Measurements from ENCODE around the gene ADAMTS6. TPM values are rescaled to one million over a fixed set of nuclear protein-coding genes. Genes with fewer than 3 reads are reported as not detected.

The ADAMTS6 gene
- polyA plus RNA-seq, 2 of the 4 experiments (the other 2 are of a cell fraction), result 0.22 to 0.66 TPM

DNA sequence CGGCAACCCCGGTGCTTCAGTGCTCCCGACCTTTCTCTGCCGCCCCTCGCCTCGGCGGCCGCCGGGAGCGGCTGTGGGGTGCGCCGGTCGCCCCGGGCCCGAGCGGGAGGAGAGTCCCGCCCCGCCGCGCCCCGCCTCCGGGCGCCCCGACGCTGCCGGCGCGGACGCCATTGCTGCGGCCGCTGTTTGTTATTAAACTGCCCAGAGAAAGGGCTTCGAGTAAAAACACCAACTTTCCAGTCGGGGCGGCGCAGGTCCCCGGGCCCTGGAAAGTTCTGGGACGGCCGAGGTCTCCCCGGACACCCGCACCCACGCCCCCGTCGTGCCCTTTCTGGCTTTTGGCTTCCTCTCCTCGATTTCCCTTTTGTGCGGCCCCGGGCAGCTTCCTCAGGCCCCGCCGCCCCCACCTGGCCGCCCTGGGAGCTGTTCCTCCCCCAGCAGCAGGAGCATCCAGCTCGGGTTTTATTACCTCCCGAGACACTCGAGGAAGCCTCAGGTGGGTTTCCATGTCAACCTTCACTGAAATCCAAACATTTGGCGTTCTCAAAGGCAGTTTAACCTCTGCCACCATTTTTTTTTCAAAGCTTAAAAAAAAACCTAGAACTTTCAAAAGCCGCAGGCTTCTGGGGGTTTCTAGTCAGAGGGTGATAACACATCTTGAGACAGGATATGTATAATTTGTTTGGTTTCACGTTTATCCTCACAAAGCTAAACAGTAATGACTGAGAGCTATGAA lies 378.6 kb downstream of the ADAMTS6 start (continued):
- TF ChIP-seq MYC (IDR thresholded peaks at IDR 0.05; ENCODE audit: borderline replicate concordance, low read length) (no peak), E2F6 (IDR thresholded peaks at IDR 0.05; ENCODE audit: borderline replicate concordance, low read depth) (no peak), CBX2 (IDR thresholded peaks at IDR 0.05; ENCODE audit: borderline replicate concordance, low read depth) (no peak), SMC3 (IDR thresholded peaks at IDR 0.05) (no peak; the same call in 2 of the 3 replicates), TP53 (CRISPR knock-in tag; IDR thresholded peaks at IDR 0.05) (no peak), RAD21 (conservative IDR thresholded peaks at IDR 0.05 in 1 of 2, IDR thresholded peaks at IDR 0.05 in 1 of 2) (peak; percentile 11 to 47; a peak in 2 of 5 replicates), SREBF2 (IDR thresholded peaks at IDR 0.05) (no peak), GATA3 (IDR thresholded peaks at IDR 0.05; ENCODE audit: borderline replicate concordance) (no peak), RNF2 (IDR thresholded peaks at IDR 0.05; ENCODE audit: borderline replicate concordance, low read depth) (no peak), ATOH8 (CRISPR knock-in tag; IDR thresholded peaks at IDR 0.05; ENCODE audit: low read depth) (no peak)
- TF ChIP-seq, protein P1, sequence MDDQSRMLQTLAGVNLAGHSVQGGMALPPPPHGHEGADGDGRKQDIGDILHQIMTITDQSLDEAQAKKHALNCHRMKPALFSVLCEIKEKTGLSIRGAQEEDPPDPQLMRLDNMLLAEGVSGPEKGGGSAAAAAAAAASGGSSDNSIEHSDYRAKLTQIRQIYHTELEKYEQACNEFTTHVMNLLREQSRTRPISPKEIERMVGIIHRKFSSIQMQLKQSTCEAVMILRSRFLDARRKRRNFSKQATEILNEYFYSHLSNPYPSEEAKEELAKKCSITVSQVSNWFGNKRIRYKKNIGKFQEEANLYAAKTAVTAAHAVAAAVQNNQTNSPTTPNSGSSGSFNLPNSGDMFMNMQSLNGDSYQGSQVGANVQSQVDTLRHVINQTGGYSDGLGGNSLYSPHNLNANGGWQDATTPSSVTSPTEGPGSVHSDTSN (IDR thresholded peaks at IDR 0.05), result no peak
- TF ChIP-seq, protein P2, sequence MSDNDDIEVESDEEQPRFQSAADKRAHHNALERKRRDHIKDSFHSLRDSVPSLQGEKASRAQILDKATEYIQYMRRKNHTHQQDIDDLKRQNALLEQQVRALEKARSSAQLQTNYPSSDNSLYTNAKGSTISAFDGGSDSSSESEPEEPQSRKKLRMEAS (IDR thresholded peaks at IDR 0.05), result peak; percentile 42

DNA sequence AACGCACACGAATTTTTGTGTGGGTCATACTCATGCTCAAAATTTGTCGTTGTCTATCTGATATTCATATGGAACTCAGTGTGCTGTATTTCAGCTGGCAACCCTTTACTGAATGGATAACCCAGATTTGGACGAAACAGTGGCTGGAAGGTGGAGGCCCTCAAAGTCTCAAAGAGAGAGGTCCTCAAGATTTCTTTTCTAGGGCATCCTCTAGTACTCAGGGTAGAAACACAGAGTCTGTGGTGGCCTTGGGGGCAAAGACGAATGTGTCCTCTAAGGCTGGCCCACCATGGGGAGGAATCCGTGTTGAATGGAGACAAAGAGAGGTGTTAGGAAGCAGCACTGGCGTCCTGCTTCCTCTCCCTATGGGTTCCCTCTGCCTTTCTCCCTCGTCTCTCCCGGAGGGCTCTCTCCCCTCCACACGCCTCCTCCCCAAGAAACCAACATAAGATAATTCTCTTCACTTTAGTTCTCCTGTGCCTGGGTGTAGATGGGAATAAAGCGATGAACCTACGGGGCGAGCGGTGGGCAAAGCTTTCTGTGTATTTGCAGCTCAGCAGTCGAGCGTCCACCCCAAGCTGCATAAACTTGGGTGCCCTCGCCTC lies 379.2 kb downstream of the ADAMTS6 start:
- Histone ChIP-seq H3K4me1 (peaks cover 3% of the 10 kb centered on the region; the same call in 1 of the 3 replicates), H3K4me3 (peak overlapping the region; percentile 57), H3K9me3 (no peaks in the 10 kb centered on the region), H3K27ac (peak overlapping the region; percentile 80 to 92), H3K4me2 (peak overlapping the region; percentile 79)
- DNase-seq (ENCODE audit: low read depth in 1 of 2, low spot score in 1 of 2) (no peak), ATAC-seq (peak; percentile 32 to 58), FAIRE-seq (no peak)
- ChIA-PET CTCF (interaction anchor here (0.6 to 1.7 kb wide), 5 partner anchors 87 to 372 kb away, joined by 3 to 5 read pairs (median 3); no protein-coding TSS in a partner anchor), POLR2A (interaction anchor here (1.0 to 2.3 kb wide), 3 partner anchors 49 to 380 kb away, joined by 3 to 22 read pairs (median 7); partner anchors contain the start of gene ADAMTS6)
- TF ChIP-seq ATOH8 (CRISPR knock-in tag; IDR thresholded peaks at IDR 0.05; ENCODE audit: low read depth) (no peak), EHF (CRISPR knock-in tag; IDR thresholded peaks at IDR 0.05) (no peak), POLR2A (IDR thresholded peaks at IDR 0.05; ENCODE audit: low read length) (no peak), EP300 (IDR thresholded peaks at IDR 0.05) (no peak), BCL3 (IDR thresholded peaks at IDR 0.05) (no peak), CEBPB (IDR thresholded peaks at IDR 0.05) (no peak), RFX5 (IDR thresholded peaks at IDR 0.05) (no peak), MAFK (IDR thresholded peaks at IDR 0.05; ENCODE audit: partially characterized antibody) (no peak), ZSCAN20 (CRISPR knock-in tag; IDR thresholded peaks at IDR 0.05) (no peak), KDM5A (IDR thresholded peaks at IDR 0.05) (no peak), EHMT2 (IDR thresholded peaks at IDR 0.05; ENCODE audit: low read depth) (no peak), CHD2 (IDR thresholded peaks at IDR 0.05; ENCODE audit: low read length, partially characterized antibody) (no peak), TP53 (CRISPR knock-in tag; IDR thresholded peaks at IDR 0.05) (no peak), ZFP36 (IDR thresholded peaks at IDR 0.05; ENCODE audit: borderline replicate concordance, partially characterized antibody) (no peak), GATA3 (IDR thresholded peaks at IDR 0.05; ENCODE audit: borderline replicate concordance) (no peak), POLR2AphosphoS2 (conservative IDR thresholded peaks at IDR 0.05; ENCODE audit: low read length) (no peak), HEYL (CRISPR knock-in tag; IDR thresholded peaks at IDR 0.05) (no peak)
- TF ChIP-seq, protein P1 (IDR thresholded peaks at IDR 0.05), result no peak
- TF ChIP-seq, protein P2 (IDR thresholded peaks at IDR 0.05), result no peak
- 71% methylated on average over 14 of the region's 17 CpGs for WGBS (ENCODE audit: missing lambda C conversion rate)
